ENCODE data around the gene GFPT2. TPM values are rescaled to one million over a fixed set of nuclear protein-coding genes. Genes with fewer than 3 reads are reported as not detected.

The GFPT2 gene
- total and polyA plus RNA-seq, 2 of the 4 experiments (the other 2 are of a cell fraction): 20.3 to 20.8 TPM

DNA sequence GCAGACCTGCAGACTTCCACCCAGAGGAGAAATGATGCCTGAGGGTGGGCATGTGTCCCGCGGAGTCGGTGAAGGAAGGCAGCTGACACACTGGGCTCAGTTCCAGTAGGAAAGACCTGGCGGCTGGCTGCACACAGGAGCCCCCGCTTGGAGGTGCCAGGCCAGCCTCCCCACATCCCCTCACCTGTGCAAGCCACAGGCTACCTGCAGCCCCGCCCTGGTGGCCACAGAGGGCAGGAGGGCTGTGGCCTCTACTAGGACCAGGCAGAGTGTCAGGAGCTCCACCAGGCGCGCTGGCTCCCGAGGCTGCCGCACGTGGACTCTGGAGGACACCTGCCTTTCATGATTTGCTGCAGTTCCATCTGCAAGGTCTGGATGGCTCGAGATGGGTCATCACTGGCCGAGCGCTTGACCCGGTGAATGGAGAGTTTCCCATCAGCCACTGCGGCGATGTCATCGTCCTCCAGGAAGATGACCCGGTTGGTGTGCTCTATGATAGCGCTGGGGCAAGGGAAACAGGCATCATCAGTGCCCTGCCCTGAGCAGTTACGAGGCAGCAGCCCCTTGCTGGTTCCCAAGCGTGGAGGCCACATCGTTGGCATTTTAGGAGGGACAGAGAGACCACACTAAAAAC, 34.6 kb downstream of the GFPT2 start:
- peaks cover 11% of the 10 kb centered on the region for H3K36me3 ChIP-seq (ENCODE audit: control insufficient read depth, insufficient read depth, low read length)
- H4K20me1 ChIP-seq (ENCODE audit: insufficient read depth, low read length): no peaks in the 10 kb centered on the region
- H3K56ac ChIP-seq (ENCODE audit: extremely low read depth, insufficient read depth, low read length): no peak overlapping the region
- no peak overlapping the region for H4K91ac ChIP-seq (ENCODE audit: insufficient read depth, low read depth, low read length)
- no peak overlapping the region for H3K4me3 ChIP-seq (ENCODE audit: insufficient read depth, low read depth, low read length)
- 99% methylated on average over 9 of the region's 23 CpGs; no CpG with 5 or more reads in 1 of the 2 experiments for WGBS, 2 experiments (ENCODE audit: extremely low coverage in 2 of 2, insufficient read length in 1 of 2)
- no peak overlapping the region for H3K14ac ChIP-seq (replicated peaks; ENCODE audit: low read depth, low read length)
- TF ChIP-seq POLR2A (IDR thresholded peaks at IDR 0.05; ENCODE audit: low read depth, low read length): no peak
- TF ChIP-seq MAFK (IDR thresholded peaks at IDR 0.05; ENCODE audit: low read depth, low read length): no peak
- no peak for TF ChIP-seq SMC3 (IDR thresholded peaks at IDR 0.05; ENCODE audit: low read depth, low read length)
- no peak for TF ChIP-seq RFX5 (IDR thresholded peaks at IDR 0.05; ENCODE audit: low read depth, low read length)
- TF ChIP-seq CHD1 (IDR thresholded peaks at IDR 0.05; ENCODE audit: low read depth, low read length): no peak
- TF ChIP-seq MXI1 (IDR thresholded peaks at IDR 0.05; ENCODE audit: borderline replicate concordance, low read depth, low read length): no peak
- TF ChIP-seq FOS (IDR thresholded peaks at IDR 0.05; ENCODE audit: low read depth, low read length): no peak
- TF ChIP-seq, protein P1, sequence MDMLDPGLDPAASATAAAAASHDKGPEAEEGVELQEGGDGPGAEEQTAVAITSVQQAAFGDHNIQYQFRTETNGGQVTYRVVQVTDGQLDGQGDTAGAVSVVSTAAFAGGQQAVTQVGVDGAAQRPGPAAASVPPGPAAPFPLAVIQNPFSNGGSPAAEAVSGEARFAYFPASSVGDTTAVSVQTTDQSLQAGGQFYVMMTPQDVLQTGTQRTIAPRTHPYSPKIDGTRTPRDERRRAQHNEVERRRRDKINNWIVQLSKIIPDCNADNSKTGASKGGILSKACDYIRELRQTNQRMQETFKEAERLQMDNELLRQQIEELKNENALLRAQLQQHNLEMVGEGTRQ (IDR thresholded peaks at IDR 0.05; ENCODE audit: low read depth, low read length): no peak
- TF ChIP-seq, protein P2, sequence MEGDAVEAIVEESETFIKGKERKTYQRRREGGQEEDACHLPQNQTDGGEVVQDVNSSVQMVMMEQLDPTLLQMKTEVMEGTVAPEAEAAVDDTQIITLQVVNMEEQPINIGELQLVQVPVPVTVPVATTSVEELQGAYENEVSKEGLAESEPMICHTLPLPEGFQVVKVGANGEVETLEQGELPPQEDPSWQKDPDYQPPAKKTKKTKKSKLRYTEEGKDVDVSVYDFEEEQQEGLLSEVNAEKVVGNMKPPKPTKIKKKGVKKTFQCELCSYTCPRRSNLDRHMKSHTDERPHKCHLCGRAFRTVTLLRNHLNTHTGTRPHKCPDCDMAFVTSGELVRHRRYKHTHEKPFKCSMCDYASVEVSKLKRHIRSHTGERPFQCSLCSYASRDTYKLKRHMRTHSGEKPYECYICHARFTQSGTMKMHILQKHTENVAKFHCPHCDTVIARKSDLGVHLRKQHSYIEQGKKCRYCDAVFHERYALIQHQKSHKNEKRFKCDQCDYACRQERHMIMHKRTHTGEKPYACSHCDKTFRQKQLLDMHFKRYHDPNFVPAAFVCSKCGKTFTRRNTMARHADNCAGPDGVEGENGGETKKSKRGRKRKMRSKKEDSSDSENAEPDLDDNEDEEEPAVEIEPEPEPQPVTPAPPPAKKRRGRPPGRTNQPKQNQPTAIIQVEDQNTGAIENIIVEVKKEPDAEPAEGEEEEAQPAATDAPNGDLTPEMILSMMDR (conservative IDR thresholded peaks at IDR 0.05; ENCODE audit: low read depth, low read length): no peak
- no peak for TF ChIP-seq RCOR1 (IDR thresholded peaks at IDR 0.05; ENCODE audit: insufficient replicate concordance, low read length)
- no peak for TF ChIP-seq NFE2L2 (IDR thresholded peaks at IDR 0.05; ENCODE audit: low read depth, low read length)
- TF ChIP-seq MAZ (IDR thresholded peaks at IDR 0.05; ENCODE audit: borderline replicate concordance, low read depth, low read length): no peak
- no peak for TF ChIP-seq CEBPB (IDR thresholded peaks at IDR 0.05; ENCODE audit: low read depth, low read length)
- TF ChIP-seq, protein P3, sequence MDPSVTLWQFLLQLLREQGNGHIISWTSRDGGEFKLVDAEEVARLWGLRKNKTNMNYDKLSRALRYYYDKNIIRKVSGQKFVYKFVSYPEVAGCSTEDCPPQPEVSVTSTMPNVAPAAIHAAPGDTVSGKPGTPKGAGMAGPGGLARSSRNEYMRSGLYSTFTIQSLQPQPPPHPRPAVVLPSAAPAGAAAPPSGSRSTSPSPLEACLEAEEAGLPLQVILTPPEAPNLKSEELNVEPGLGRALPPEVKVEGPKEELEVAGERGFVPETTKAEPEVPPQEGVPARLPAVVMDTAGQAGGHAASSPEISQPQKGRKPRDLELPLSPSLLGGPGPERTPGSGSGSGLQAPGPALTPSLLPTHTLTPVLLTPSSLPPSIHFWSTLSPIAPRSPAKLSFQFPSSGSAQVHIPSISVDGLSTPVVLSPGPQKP (IDR thresholded peaks at IDR 0.05; ENCODE audit: borderline replicate concordance, low read depth, low read length): no peak
- no peak for TF ChIP-seq BHLHE40 (IDR thresholded peaks at IDR 0.05; ENCODE audit: low read depth, low read length)
- no peak for TF ChIP-seq RAD21 (IDR thresholded peaks at IDR 0.05; ENCODE audit: low read length)
- no peak overlapping the region for H3K18ac ChIP-seq (ENCODE audit: low read depth, low read length)
- H3K23ac ChIP-seq (ENCODE audit: low read depth, low read length): no peak overlapping the region
- DNase-seq (no peak), ATAC-seq (ENCODE audit: low read depth) (no peak)
- no peak overlapping the region for H2BK5ac ChIP-seq (ENCODE audit: low read depth, low read length, poor library complexity, severe bottlenecking)
- in situ Hi-C loops (cut with MboI; ENCODE audit: low sequenced_read_pairs): no loop called here
- no peaks in the 10 kb centered on the region for H3K4me1 ChIP-seq (ENCODE audit: control insufficient read depth, insufficient read depth, low read length)
- dilution Hi-C loops (cut with HindIII; ENCODE audit: low sequenced_read_pairs, unreplicated experiment): no loop called here
- ChIA-PET POLR2A (ENCODE audit: unreplicated experiment) (no interaction called here), CTCF (interaction anchor here (0.7 to 1.8 kb wide), 3 partner anchors 10 to 352 kb away, joined by 3 to 12 read pairs (median 3); no protein-coding TSS in a partner anchor)
- BruUV-seq (replicated peaks): no TSS peak
- peaks cover 4% of the 10 kb centered on the region; the same call in 1 of the 2 replicates for H3K9me1 ChIP-seq (ENCODE audit: insufficient read depth, low read length)
- H3K27me3 ChIP-seq (ENCODE audit: control insufficient read depth, insufficient read depth, low read length): no peaks in the 10 kb centered on the region
- H3K79me1 ChIP-seq (ENCODE audit: low read depth in 1 of 2, low read length in 2 of 2): no peaks in the 10 kb centered on the region
- H2AK9ac ChIP-seq (replicated peaks; ENCODE audit: low read depth, low read length, poor library complexity): no peak overlapping the region
- no peak overlapping the region for H2BK120ac ChIP-seq (ENCODE audit: low read depth, low read length)
- no peak overlapping the region for H4K8ac ChIP-seq (ENCODE audit: low read depth in 2 of 2, low read length in 2 of 2)
- no peak overlapping the region for H4K5ac ChIP-seq (ENCODE audit: low read depth, low read length)
- no peak overlapping the region for H2BK15ac ChIP-seq (ENCODE audit: low read depth, low read length)
- no peak overlapping the region for H2BK20ac ChIP-seq (ENCODE audit: low read depth, low read length)
- no peak overlapping the region for H3K9ac ChIP-seq (ENCODE audit: low read depth, low read length)
- H3K27ac ChIP-seq (ENCODE audit: insufficient read depth, low read length): no peak overlapping the region
- no peak overlapping the region for H3K4ac ChIP-seq (ENCODE audit: low read depth, low read length)
- H3K9me3 ChIP-seq (ENCODE audit: control insufficient read depth, insufficient read depth, low read length): no peaks in the 10 kb centered on the region
- H3K4me2 ChIP-seq (ENCODE audit: low read depth, low read length): no peak overlapping the region
- intact Hi-C loops (cut with micrococcal nuclease): no loop called here
- no peak overlapping the region for H2AK5ac ChIP-seq (ENCODE audit: low read depth, low read length)
- H2AFZ ChIP-seq (replicated peaks; ENCODE audit: low read length, poor library complexity): peak overlapping the region; percentile 11

Measured in IMR-90 (cell line).